Neuronal stem cell (in vitro differentiated cells): Measurements from ENCODE around the gene PDZD2.

Source experiments
- DNase-seq: peaks from one replicate; pipeline ENCODE4 v3.0.0-alpha.2; 2013; ENCODE audit warnings: low spot score
- H2AFZ ChIP-seq: one replicate; pipeline ENCODE4 v1.6.1; 2013; ENCODE audit warnings: mild to moderate bottlenecking, low read length, inconsistent platforms
- H2AK5ac ChIP-seq: 2 replicates; pipeline ENCODE4 v1.6.1; 2013; ENCODE audit warnings: low read depth, mild to moderate bottlenecking, inconsistent platforms, low read length, moderate library complexity, mixed read lengths
- H2BK120ac ChIP-seq: 2 replicates; pipeline ENCODE4 v1.6.1; 2013; ENCODE audit warnings: low read depth, mild to moderate bottlenecking, inconsistent platforms, low read length, moderate library complexity, mixed read lengths
- H2BK12ac ChIP-seq: one replicate; pipeline ENCODE4 v1.6.1; 2013; ENCODE audit warnings: low read length, inconsistent platforms
- H2BK15ac ChIP-seq: 2 replicates; pipeline ENCODE4 v1.6.1; 2013; ENCODE audit warnings: mild to moderate bottlenecking, low read length, inconsistent platforms, mixed read lengths
- H2BK5ac ChIP-seq: one replicate; pipeline ENCODE4 v1.6.1; 2013; ENCODE audit warnings: inconsistent platforms, mild to moderate bottlenecking, low read length, moderate library complexity
- H3K14ac ChIP-seq: one replicate; pipeline ENCODE4 v1.6.1; 2013; ENCODE audit warnings: low read length, inconsistent platforms
- H3K18ac ChIP-seq: 2 replicates; pipeline ENCODE4 v1.6.1; 2013; ENCODE audit warnings: low read length, inconsistent platforms
- H3K23ac ChIP-seq: 2 replicates; pipeline ENCODE4 v1.6.1; 2013; ENCODE audit warnings: low read depth, mild to moderate bottlenecking, mixed read lengths, low read length, inconsistent platforms; ENCODE audit not compliant: poor library complexity
- H3K27ac ChIP-seq: replicated peaks from 3 replicates; pipeline ENCODE4 v1.5.1; 2013; ENCODE audit warnings: low read length, inconsistent platforms
- H3K27me3 ChIP-seq, 3 experiments: 2 replicates each; pipeline ENCODE4 v1.6.1; 2013; ENCODE audit warnings: low read length in 3 of 3, mild to moderate bottlenecking in 2 of 3, inconsistent platforms in 1 of 3, low read depth in 1 of 3, mixed read lengths in 1 of 3, moderate library complexity in 1 of 3; ENCODE audit not compliant: control insufficient read depth in 3 of 3, insufficient read depth in 3 of 3
- H3K36me3 ChIP-seq, 2 donors: replicated peaks in 1 of 2; 2 replicates each; pipeline ENCODE4 v1.6.1; 2013; ENCODE audit warnings: low read length in 2 of 2; ENCODE audit not compliant: control insufficient read depth in 2 of 2, insufficient read depth in 2 of 2
- H3K4ac ChIP-seq: 2 replicates; pipeline ENCODE4 v1.6.1; 2013; ENCODE audit warnings: inconsistent platforms, mild to moderate bottlenecking, low read length, moderate library complexity
- H3K4me1 ChIP-seq, 2 donors: 1 replicate in 1 of 2; 2 replicates in 1 of 2; pipeline ENCODE4 v1.6.1; 2013; ENCODE audit warnings: low read length in 2 of 2, low read depth in 1 of 2; ENCODE audit not compliant: control insufficient read depth in 2 of 2, insufficient read depth in 1 of 2
- H3K4me2 ChIP-seq: one replicate; pipeline ENCODE4 v1.6.1; 2013; ENCODE audit warnings: mild to moderate bottlenecking, low read length, inconsistent platforms; ENCODE audit not compliant: insufficient read depth, poor library complexity, severe bottlenecking
- H3K4me3 ChIP-seq, 2 donors: 2 replicates each; pipeline ENCODE4 v1.5.1; 2013; ENCODE audit warnings: low read length in 2 of 2, mild to moderate bottlenecking in 2 of 2, inconsistent platforms in 1 of 2, moderate library complexity in 1 of 2
- H3K79me1 ChIP-seq: one replicate; pipeline ENCODE4 v1.6.1; 2013; ENCODE audit warnings: low read depth, mild to moderate bottlenecking, inconsistent platforms, low read length, moderate library complexity
- H3K9ac ChIP-seq: one replicate; pipeline ENCODE4 v1.6.1; 2013; ENCODE audit warnings: mild to moderate bottlenecking, low read depth, low read length, inconsistent platforms; ENCODE audit not compliant: poor library complexity
- H3K9me3 ChIP-seq, 2 donors: replicated peaks in 1 of 2; 2 replicates each; pipeline versions ENCODE3 to v1.6.1; 2013; ENCODE audit warnings: low read length in 2 of 2, mild to moderate bottlenecking in 2 of 2, inconsistent platforms in 1 of 2, low read depth in 1 of 2, mixed read lengths in 1 of 2, moderate library complexity in 1 of 2; ENCODE audit not compliant: control insufficient read depth in 2 of 2, insufficient read depth in 1 of 2
- H4K8ac ChIP-seq: one replicate; pipeline ENCODE4 v1.6.1; 2013; ENCODE audit warnings: low read depth, mild to moderate bottlenecking, inconsistent platforms, low read length, moderate library complexity
- H4K91ac ChIP-seq: one replicate; pipeline ENCODE4 v1.6.1; 2013; ENCODE audit warnings: low read length, low read depth, mild to moderate bottlenecking, inconsistent platforms; ENCODE audit not compliant: poor library complexity
- WGBS, 2 donors: extraction: QIAGEN DNeasy Blood & Tissue Kit; methylation state at CpG; one replicate each; pipeline ENCODE4 v1.1.7; 2013; ENCODE audit warnings: missing lambda C conversion rate in 2 of 2, mixed read lengths in 1 of 2; ENCODE audit not compliant: insufficient read length in 2 of 2, insufficient replicate concordance in 1 of 2; ENCODE audit errors: extremely low coverage in 2 of 2; 5-methylcytosine and 5-hydroxymethylcytosine counted together

Gene PDZD2

GRCh38 chr5:31924005-31924404 is 285.1 kb downstream of the PDZD2 start:
- no peak for DNase-seq
- peak overlapping the region in 1 of 2 donors; percentile 6 for H3K4me3 ChIP-seq
- H4K8ac ChIP-seq: no peak overlapping the region
- no peak overlapping the region for H2BK5ac ChIP-seq
- H3K27ac ChIP-seq: no peak overlapping the region
- no CpG with 5 or more reads among the region's 5 CpGs for WGBS, 2 donors
- H2BK120ac ChIP-seq: no peak overlapping the region
- no peak overlapping the region for H3K18ac ChIP-seq
- H3K9me3 ChIP-seq: no peaks in the 10 kb centered on the region
- no peak overlapping the region for H3K9ac ChIP-seq
- H2AFZ ChIP-seq: no peak overlapping the region
- H4K91ac ChIP-seq: no peak overlapping the region
- no peak overlapping the region for H2AK5ac ChIP-seq
- no peak overlapping the region for H3K4ac ChIP-seq
- no peak overlapping the region for H3K23ac ChIP-seq
- H3K27me3 ChIP-seq: no peaks in the 10 kb centered on the region
- H3K79me1 ChIP-seq: no peaks in the 10 kb centered on the region
- no peak overlapping the region for H2BK15ac ChIP-seq
- H3K36me3 ChIP-seq: no peaks in the 10 kb centered on the region
- no peak overlapping the region for H3K14ac ChIP-seq
- no peak overlapping the region for H3K4me2 ChIP-seq
- H2BK12ac ChIP-seq: no peak overlapping the region
- peaks cover 0 to 6% of the 10 kb centered on the region in 2 donors for H3K4me1 ChIP-seq

- Histone ChIP-seq H2BK5ac (no peak overlapping the region), H3K4me3 (no peak overlapping the region), H3K14ac (no peak overlapping the region), H4K91ac (no peak overlapping the region), H3K4me2 (no peak overlapping the region), H3K9me3 (no peaks in the 10 kb centered on the region), H3K4me1 (peaks cover 3 to 6% of the 10 kb centered on the region in 2 donors), H4K8ac (no peak overlapping the region), H2AFZ (no peak overlapping the region), H3K27me3 (no peaks in the 10 kb centered on the region), H2BK12ac (no peak overlapping the region), H3K27ac (no peak overlapping the region), H2AK5ac (peak overlapping the region; percentile 68), H2BK120ac (no peak overlapping the region), H3K23ac (no peak overlapping the region), H3K36me3 (no peaks in the 10 kb centered on the region), H3K79me1 (no peaks in the 10 kb centered on the region), H2BK15ac (peak overlapping the region; percentile 81), H3K18ac (peak overlapping the region; percentile 71), H3K9ac (no peak overlapping the region), H3K4ac (no peak overlapping the region)
- WGBS, 2 donors: no CpG with 5 or more reads among the region's 4 CpGs
- no peak for DNase-seq
Observed at GRCh38 chr5:31931874-31932273, 292.9 kb downstream of the PDZD2 start.

GRCh38 chr5:31934156-31934555 is 295.2 kb downstream of the PDZD2 start:
- no peak overlapping the region for H4K8ac ChIP-seq
- H3K14ac ChIP-seq: no peak overlapping the region
- no peaks in the 10 kb centered on the region for H3K9me3 ChIP-seq
- H3K79me1 ChIP-seq: no peaks in the 10 kb centered on the region
- H2BK5ac ChIP-seq: no peak overlapping the region
- no peak overlapping the region for H2BK120ac ChIP-seq
- H3K9ac ChIP-seq: no peak overlapping the region
- no peak overlapping the region for H3K4ac ChIP-seq
- H3K18ac ChIP-seq: no peak overlapping the region
- H3K27ac ChIP-seq: no peak overlapping the region
- H3K4me1 ChIP-seq: peaks cover 3% of the 10 kb centered on the region in 2 donors
- no peaks in the 10 kb centered on the region for H3K36me3 ChIP-seq
- no peak overlapping the region for H2BK12ac ChIP-seq
- H2AK5ac ChIP-seq: no peak overlapping the region
- no peak overlapping the region for H4K91ac ChIP-seq
- no CpG with 5 or more reads among the region's 4 CpGs for WGBS, 2 donors
- no peak overlapping the region for H3K4me3 ChIP-seq
- H3K23ac ChIP-seq: no peak overlapping the region
- H2BK15ac ChIP-seq: no peak overlapping the region
- no peak overlapping the region for H3K4me2 ChIP-seq
- DNase-seq: peak; percentile 43
- no peaks in the 10 kb centered on the region for H3K27me3 ChIP-seq
- peak overlapping the region; percentile 66 for H2AFZ ChIP-seq

- Histone ChIP-seq H3K36me3 (no peaks in the 10 kb centered on the region), H3K4me2 (no peak overlapping the region), H3K23ac (no peak overlapping the region), H4K8ac (no peak overlapping the region), H3K4ac (no peak overlapping the region), H3K9ac (no peak overlapping the region), H3K79me1 (no peaks in the 10 kb centered on the region), H3K4me3 (no peak overlapping the region), H2AK5ac (no peak overlapping the region), H4K91ac (no peak overlapping the region), H3K18ac (peak overlapping the region; percentile 5), H3K4me1 (peaks cover 3% of the 10 kb centered on the region in 2 donors), H2BK120ac (no peak overlapping the region), H3K27ac (no peak overlapping the region), H3K9me3 (no peaks in the 10 kb centered on the region), H3K27me3 (no peaks in the 10 kb centered on the region), H3K14ac (no peak overlapping the region), H2BK15ac (no peak overlapping the region), H2BK12ac (no peak overlapping the region), H2AFZ (peak overlapping the region; percentile 51), H2BK5ac (no peak overlapping the region)
- no CpG with 5 or more reads among the region's 10 CpGs for WGBS, 2 donors
- DNase-seq: no peak
Observed at GRCh38 chr5:31935496-31936369, 296.8 kb downstream of the PDZD2 start.
